ENCODE results near the gene PPP2R5A. TPM values are rescaled to one million over a fixed set of nuclear protein-coding genes. Genes with fewer than 3 reads are reported as not detected.

Gene PPP2R5A
- polyA plus RNA-seq, 1 experiment, result 31.5 TPM

DNA sequence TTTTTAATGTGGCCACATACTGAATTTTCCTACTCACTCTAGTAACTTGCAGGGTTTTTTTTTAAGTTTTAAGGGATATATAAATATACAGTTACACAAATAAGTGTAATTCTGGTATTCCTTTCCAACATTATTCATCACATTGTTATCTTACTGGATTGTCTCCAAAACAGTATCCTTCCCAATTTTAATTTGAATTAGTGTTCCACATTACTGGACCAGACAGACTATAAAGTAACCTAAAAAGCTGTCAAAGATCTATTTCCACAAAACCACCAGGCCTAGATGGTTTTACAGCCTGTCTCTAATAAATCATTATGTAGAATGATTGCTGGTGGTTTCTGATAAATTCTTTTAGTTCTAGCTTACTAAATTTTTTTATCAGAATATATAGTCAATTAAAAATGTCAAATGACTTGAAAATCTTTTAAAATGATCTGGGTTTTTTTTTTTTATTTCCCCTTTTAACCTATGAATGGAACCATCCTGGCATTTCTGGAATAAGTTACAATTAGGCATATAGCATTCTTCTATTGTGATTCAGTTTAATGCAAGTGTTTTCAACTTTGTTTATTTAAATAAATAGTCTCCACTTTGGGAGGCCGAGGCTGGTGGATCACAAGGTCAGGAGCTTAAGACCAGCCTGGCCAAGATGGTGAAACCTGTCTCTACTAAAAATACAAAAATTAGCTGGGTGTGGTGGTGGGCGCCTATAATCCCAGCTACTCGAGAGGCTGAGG, 70.2 kb downstream of the PPP2R5A start:
- Histone ChIP-seq H3K4me3 (ENCODE audit: low read depth, low read length) (no peak overlapping the region), H3K27ac (ENCODE audit: low read depth, low read length) (no peak overlapping the region), H3K27me3 (ENCODE audit: control insufficient read depth, insufficient read depth, low read length) (no peaks in the 10 kb centered on the region), H3K9me3 (ENCODE audit: control insufficient read depth, insufficient read depth, low read length) (no peaks in the 10 kb centered on the region)
- TF ChIP-seq, protein P1, sequence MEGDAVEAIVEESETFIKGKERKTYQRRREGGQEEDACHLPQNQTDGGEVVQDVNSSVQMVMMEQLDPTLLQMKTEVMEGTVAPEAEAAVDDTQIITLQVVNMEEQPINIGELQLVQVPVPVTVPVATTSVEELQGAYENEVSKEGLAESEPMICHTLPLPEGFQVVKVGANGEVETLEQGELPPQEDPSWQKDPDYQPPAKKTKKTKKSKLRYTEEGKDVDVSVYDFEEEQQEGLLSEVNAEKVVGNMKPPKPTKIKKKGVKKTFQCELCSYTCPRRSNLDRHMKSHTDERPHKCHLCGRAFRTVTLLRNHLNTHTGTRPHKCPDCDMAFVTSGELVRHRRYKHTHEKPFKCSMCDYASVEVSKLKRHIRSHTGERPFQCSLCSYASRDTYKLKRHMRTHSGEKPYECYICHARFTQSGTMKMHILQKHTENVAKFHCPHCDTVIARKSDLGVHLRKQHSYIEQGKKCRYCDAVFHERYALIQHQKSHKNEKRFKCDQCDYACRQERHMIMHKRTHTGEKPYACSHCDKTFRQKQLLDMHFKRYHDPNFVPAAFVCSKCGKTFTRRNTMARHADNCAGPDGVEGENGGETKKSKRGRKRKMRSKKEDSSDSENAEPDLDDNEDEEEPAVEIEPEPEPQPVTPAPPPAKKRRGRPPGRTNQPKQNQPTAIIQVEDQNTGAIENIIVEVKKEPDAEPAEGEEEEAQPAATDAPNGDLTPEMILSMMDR (IDR thresholded peaks at IDR 0.05; ENCODE audit: low read depth, low read length), result no peak
- POLR2A ChIA-PET, result no interaction called here
- CTCF ChIA-PET, result interaction anchor here (0.7 to 2.6 kb wide), 7 partner anchors 11 to 320 kb away, joined by 4 to 20 read pairs (median 5); partner anchors contain the start of genes DTL and INTS7
- no peak for DNase-seq (ENCODE audit: low read depth, low spot score)

DNA sequence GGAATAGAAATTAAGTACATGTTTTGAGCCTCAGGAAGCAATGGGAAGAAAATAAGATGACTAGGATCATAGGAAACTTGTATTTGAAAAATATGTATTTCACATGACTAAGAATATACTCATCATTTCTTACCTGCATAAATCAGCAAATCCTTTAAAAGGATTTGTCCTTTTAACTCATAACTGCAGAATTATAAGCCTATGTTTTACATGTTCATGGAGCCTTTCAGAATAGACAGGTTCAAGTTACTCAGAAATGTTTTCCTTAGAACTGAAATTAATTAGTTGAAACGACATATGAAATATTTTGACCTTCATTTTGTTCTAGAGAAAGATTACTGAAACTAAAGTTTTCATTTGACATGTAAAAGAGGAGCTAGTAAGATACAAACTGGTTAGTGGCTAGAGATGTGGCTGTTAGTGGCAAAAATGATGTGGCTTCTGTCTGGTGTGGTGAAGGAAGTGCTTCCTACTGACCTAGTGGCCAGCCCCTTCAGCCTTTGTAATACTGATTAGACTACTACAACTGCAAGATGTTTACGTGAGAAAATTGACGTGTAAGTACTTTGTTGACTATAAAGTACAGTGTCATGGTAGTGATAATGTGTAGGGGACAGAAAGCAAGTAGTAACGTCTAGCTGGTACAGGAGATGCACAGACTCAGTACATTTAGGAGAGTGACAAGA, 74.7 kb downstream of the PPP2R5A start:
- ChIA-PET CTCF (interaction anchor here (1.2 to 4.3 kb wide), 4 partner anchors 96 to 325 kb away, joined by 3 to 42 read pairs (median 4); no protein-coding TSS in a partner anchor), POLR2A (no interaction called here)
- H3K27me3 ChIP-seq (ENCODE audit: control insufficient read depth, insufficient read depth, low read length), result no peaks in the 10 kb centered on the region
- H3K27ac ChIP-seq (ENCODE audit: low read depth, low read length), result no peak overlapping the region
- no peaks in the 10 kb centered on the region for H3K9me3 ChIP-seq (ENCODE audit: control insufficient read depth, insufficient read depth, low read length)
- TF ChIP-seq, protein P1 (IDR thresholded peaks at IDR 0.05; ENCODE audit: low read depth, low read length), result no peak
- no peak for DNase-seq (ENCODE audit: low read depth, low spot score)
- H3K4me3 ChIP-seq (ENCODE audit: low read depth, low read length), result no peak overlapping the region

DNA sequence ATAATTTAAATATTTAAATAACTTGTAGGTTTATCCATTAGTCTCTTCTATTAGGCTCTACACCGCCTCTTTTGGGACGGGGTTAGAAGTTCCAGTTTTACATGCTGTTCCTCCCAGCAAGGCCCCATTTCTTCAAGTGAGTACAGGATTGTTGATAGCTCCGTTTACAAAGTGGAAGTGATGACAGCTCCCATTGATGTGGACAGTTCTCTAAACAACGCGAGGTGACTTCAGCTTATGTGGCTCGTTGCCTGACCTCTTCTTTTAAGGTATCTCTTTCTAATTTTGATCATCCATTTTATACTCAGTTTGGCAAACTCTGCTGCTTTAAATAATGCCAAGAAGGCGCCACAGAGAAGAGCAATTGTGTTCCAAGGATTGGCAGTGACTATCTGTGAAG, 79.8 kb downstream of the PPP2R5A start:
- H3K4me3 ChIP-seq (ENCODE audit: low read depth, low read length), result no peak overlapping the region
- TF ChIP-seq, protein P1 (IDR thresholded peaks at IDR 0.05; ENCODE audit: low read depth, low read length), result no peak
- H3K27ac ChIP-seq (ENCODE audit: low read depth, low read length), result no peak overlapping the region
- DNase-seq (ENCODE audit: low read depth, low spot score), result no peak
- ChIA-PET POLR2A (interaction anchor here (0.7 kb wide), 2 partner anchors 53 to 56 kb away, joined by 3 to 9 read pairs; no protein-coding TSS in a partner anchor), CTCF (interaction anchor here (0.6 to 7.2 kb wide), 7 partner anchors 74 to 684 kb away, joined by 3 to 226 read pairs (median 36); partner anchors contain the start of genes DTL and INTS7)
- no peaks in the 10 kb centered on the region for H3K27me3 ChIP-seq (ENCODE audit: control insufficient read depth, insufficient read depth, low read length)
- no peaks in the 10 kb centered on the region for H3K9me3 ChIP-seq (ENCODE audit: control insufficient read depth, insufficient read depth, low read length)

DNA sequence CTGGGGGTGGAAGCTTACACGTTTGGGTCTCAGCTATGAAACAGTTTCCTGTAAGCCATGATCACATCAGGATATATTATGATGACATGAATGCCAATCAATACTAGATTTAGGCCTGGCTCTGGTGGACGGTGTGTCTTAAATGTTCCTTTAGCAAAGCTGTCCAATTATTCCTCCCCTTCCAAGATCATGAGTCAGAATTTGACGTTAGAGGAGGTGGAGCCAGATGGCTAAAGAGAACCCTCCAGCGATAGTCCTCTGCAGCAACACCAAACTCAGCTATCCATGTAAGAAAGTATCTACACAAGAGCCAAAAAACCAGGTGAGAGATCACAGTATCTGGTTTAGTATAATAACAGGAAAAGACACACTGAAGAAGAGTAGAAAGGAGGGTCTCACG, 81.7 kb downstream of the PPP2R5A start:
- TF ChIP-seq, protein P1 (IDR thresholded peaks at IDR 0.05; ENCODE audit: low read depth, low read length), result no peak
- ChIA-PET CTCF (interaction anchor here (0.8 to 7.2 kb wide), 14 partner anchors 10 to 686 kb away, joined by 3 to 226 read pairs (median 6); partner anchors contain the start of genes DTL and INTS7), POLR2A (no interaction called here)
- Histone ChIP-seq H3K27ac (ENCODE audit: low read depth, low read length) (no peak overlapping the region), H3K9me3 (ENCODE audit: control insufficient read depth, insufficient read depth, low read length) (no peaks in the 10 kb centered on the region), H3K4me3 (ENCODE audit: low read depth, low read length) (no peak overlapping the region), H3K27me3 (ENCODE audit: control insufficient read depth, insufficient read depth, low read length) (no peaks in the 10 kb centered on the region)
- DNase-seq (ENCODE audit: low read depth, low spot score), result peak; percentile 3

Data from AG04450 (cell line).